ENCODE results near the gene TRPV3.
"Not testable (repeated sequence)": the region's sequence is repeated elsewhere in the genome, so short reads cannot be mapped to it uniquely, and the experiment has no call there.

Gene TRPV3

GRCh38 chr17:3469529-3469928, 88.1 kb downstream of the TRPV3 start:
- DNase-seq, result no peak

DNA sequence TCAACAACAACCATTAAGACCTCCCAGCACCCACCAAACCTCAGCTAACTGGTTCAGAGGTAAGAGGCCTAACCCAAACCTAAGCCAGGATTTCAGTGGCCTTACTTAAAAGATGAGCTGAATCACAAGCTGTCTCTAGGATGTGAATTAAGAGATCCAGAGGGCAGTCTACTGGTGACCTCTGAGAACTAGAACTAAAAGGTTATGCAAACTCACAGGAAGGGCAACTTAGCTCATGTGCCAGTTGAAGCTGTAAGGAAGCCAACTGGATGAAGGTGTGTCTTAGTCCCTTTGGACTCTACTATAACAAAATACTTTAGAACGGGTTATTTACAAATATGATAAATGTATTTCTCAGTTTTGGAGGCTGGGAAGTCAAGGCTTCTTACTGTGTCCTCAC, 91.3 kb downstream of the TRPV3 start:
- not testable (repeated sequence) for DNase-seq
